HepG2 (cell line): ENCODE measurements around the gene XXYLT1. TPM values are rescaled to one million over a fixed set of nuclear protein-coding genes. Genes with fewer than 3 reads are reported as not detected.

Source experiments
- ARHGAP35 ChIP-seq: sonication (generic); formaldehyde crosslinking; IDR thresholded peaks from 2 replicates; pipeline ENCODE4 v1.9.0; 2022; ENCODE audit warnings: mild to moderate bottlenecking, inconsistent platforms, moderate library complexity, missing genetic modification reagents, borderline replicate concordance
- BRCA1 ChIP-seq: sonication (generic); formaldehyde crosslinking; IDR thresholded peaks from 2 replicates; pipeline ENCODE4 v1.4.0; 2020; ENCODE audit warnings: missing genetic modification reagents
- CEBPG ChIP-seq: IDR thresholded peaks from 2 replicates; pipeline ENCODE4 v1.6.1; 2016
- CENPX ChIP-seq: sonication (generic); formaldehyde crosslinking; IDR thresholded peaks from 2 replicates; pipeline ENCODE4 v1.9.0; 2021; ENCODE audit warnings: mild to moderate bottlenecking, missing genetic modification reagents, moderate library complexity
- FOXJ3 ChIP-seq: sonication (generic); formaldehyde crosslinking; IDR thresholded peaks from 2 replicates; pipeline ENCODE4 v1.4.0; 2020; ENCODE audit warnings: missing genetic modification reagents, mild to moderate bottlenecking, borderline replicate concordance
- GABPB1 ChIP-seq: IDR thresholded peaks from 2 replicates; pipeline ENCODE4 v1.6.1; 2016; ENCODE audit warnings: mild to moderate bottlenecking, missing genetic modification reagents, moderate library complexity, missing compliant biosample characterization
- HBP1 ChIP-seq: IDR thresholded peaks from 2 replicates; pipeline ENCODE4 v1.6.1; 2016; ENCODE audit warnings: low read depth, control low read depth
- HIVEP1 ChIP-seq: sonication (generic); formaldehyde crosslinking; IDR thresholded peaks from 2 replicates; pipeline ENCODE4 v1.4.0; 2020; ENCODE audit warnings: mild to moderate bottlenecking, missing genetic modification reagents
- KDM1A ChIP-seq: IDR thresholded peaks from 2 replicates; pipeline ENCODE4 v1.6.1; 2016; ENCODE audit warnings: missing compliant biosample characterization
- MTF2 ChIP-seq: sonication (generic); formaldehyde crosslinking; IDR thresholded peaks from 2 replicates; pipeline ENCODE4 v1.5.0; 2020; ENCODE audit warnings: missing genetic modification reagents, borderline replicate concordance
- NR2C2 ChIP-seq: sonication (generic); formaldehyde crosslinking; IDR thresholded peaks from 2 replicates; pipeline ENCODE4 v1.4.0; 2020; ENCODE audit warnings: missing genetic modification reagents, mild to moderate bottlenecking, moderate library complexity, borderline replicate concordance
- PLSCR1 ChIP-seq: sonication (generic); formaldehyde crosslinking; IDR thresholded peaks from 2 replicates; pipeline ENCODE4 v1.5.0; 2020; ENCODE audit warnings: missing genetic modification reagents, mild to moderate bottlenecking, borderline replicate concordance
- POLR2AphosphoS5 ChIP-seq: IDR thresholded peaks from 2 replicates; pipeline ENCODE4 v1.6.1; 2012; ENCODE audit warnings: low read depth, low read length
- PRPF4 ChIP-seq: fragments of 200-400 bp; formaldehyde crosslinking; IDR thresholded peaks from 2 replicates; pipeline ENCODE4 v1.6.1; 2016; ENCODE audit warnings: low read length, low read depth; ENCODE audit not compliant: poor library complexity, severe bottlenecking
- RFX3 ChIP-seq: IDR thresholded peaks from 2 replicates; pipeline ENCODE4 v1.6.1; 2016; ENCODE audit warnings: missing biosample characterization, missing genetic modification reagents
- SMARCC2 ChIP-seq: fragments of 450-650 bp; IDR thresholded peaks from 2 replicates; pipeline ENCODE4 v1.6.1; 2017; ENCODE audit warnings: antibody characterized with exemption, mild to moderate bottlenecking
- SOX6 ChIP-seq, 2 experiments: fragments of 450-650 bp in 1 of 2; sonication (generic) in 1 of 2; formaldehyde crosslinking in 1 of 2; IDR thresholded peaks; 2 replicates each; pipeline versions ENCODE4 v1.4.0 to v1.6.1; 2017 to 2020; ENCODE audit warnings: antibody characterized with exemption in 1 of 2, mild to moderate bottlenecking in 1 of 2, missing genetic modification reagents in 1 of 2
- TARDBP ChIP-seq: sonication (generic); formaldehyde crosslinking; IDR thresholded peaks from 2 replicates; pipeline ENCODE4 v1.8.0; 2022; ENCODE audit warnings: mild to moderate bottlenecking, missing genetic modification reagents
- TCF7L2 ChIP-seq: IDR thresholded peaks from 2 replicates; pipeline ENCODE4 v1.6.1; 2011; ENCODE audit warnings: mild to moderate bottlenecking, low read depth, low read length, moderate library complexity
- U2AF2 ChIP-seq: fragments of 200-400 bp; formaldehyde crosslinking; IDR thresholded peaks from 2 replicates; pipeline ENCODE4 v1.6.1; 2017; ENCODE audit warnings: low read depth, mild to moderate bottlenecking, low read length
- ZBTB46 ChIP-seq: sonication (generic); formaldehyde crosslinking; IDR thresholded peaks from 2 replicates; pipeline ENCODE4 v1.4.0; 2020; ENCODE audit warnings: mild to moderate bottlenecking, missing genetic modification reagents, borderline replicate concordance
- ZFX ChIP-seq: sonication (generic); formaldehyde crosslinking; IDR thresholded peaks from 2 replicates; pipeline ENCODE4 v1.4.0; 2020; ENCODE audit warnings: mild to moderate bottlenecking, low read depth, missing genetic modification reagents, moderate library complexity
- ZMYM4 ChIP-seq: sonication (generic); formaldehyde crosslinking; IDR thresholded peaks from 2 replicates; pipeline ENCODE4 v1.8.1; 2023; ENCODE audit warnings: mild to moderate bottlenecking, missing genetic modification reagents
- ZNF101 ChIP-seq: sonication (generic); formaldehyde crosslinking; IDR thresholded peaks from 2 replicates; pipeline ENCODE4 v1.4.0; 2020; ENCODE audit warnings: mild to moderate bottlenecking, low read depth, missing genetic modification reagents, borderline replicate concordance
- ZNF331 ChIP-seq: sonication (generic); formaldehyde crosslinking; IDR thresholded peaks from 2 replicates; pipeline ENCODE4 v1.4.0; 2020; ENCODE audit warnings: missing genetic modification reagents
- ZNF572 ChIP-seq: sonication (generic); formaldehyde crosslinking; IDR thresholded peaks from 2 replicates; pipeline ENCODE4 v1.5.1; 2020; ENCODE audit warnings: mild to moderate bottlenecking, missing genetic modification reagents
- ZNF674 ChIP-seq: sonication (generic); formaldehyde crosslinking; IDR thresholded peaks from 2 replicates; pipeline ENCODE4 v1.5.0; 2020; ENCODE audit warnings: low read depth, mild to moderate bottlenecking, missing genetic modification reagents
- ZNF709 ChIP-seq: sonication (generic); formaldehyde crosslinking; IDR thresholded peaks from 2 replicates; pipeline ENCODE4 v1.5.0; 2020; ENCODE audit warnings: mild to moderate bottlenecking, missing genetic modification reagents
- polyA plus RNA-seq, 8 experiments: library from polyadenylated mRNA; depleted of rRNA in 3 of 8; stranded (reverse) in 7 of 8; unstranded in 1 of 8; fragments of >200 nt; fragmentation: Illumina TruSeq in 4 of 8; extraction: Trizol in 4 of 8; gene quantifications; 2 replicates each; pipeline versions ENCODE4 v1.2.1 to v1.2.3, GENCODE V29; 2011 to 2016; ENCODE audit warnings: low read depth in 4 of 8, missing spikeins in 1 of 8, mixed read lengths in 1 of 8; ENCODE audit not compliant: insufficient read depth in 1 of 8
- total RNA-seq, 5 experiments: library from RNA; depleted of rRNA; stranded (reverse); fragments of >200 nt; fragmentation: Illumina TruSeq; extraction: Trizol; gene quantifications; 2 replicates each; pipeline ENCODE4 v1.2.3, GENCODE V29; 2016; ENCODE audit warnings: low read depth in 1 of 5

Gene XXYLT1
- total and polyA plus RNA-seq, 2 of the 13 experiments (the other 11 are each of a cell fraction or from before 2014, with no cell fraction given) = 17.7 to 19.0 TPM

DNA sequence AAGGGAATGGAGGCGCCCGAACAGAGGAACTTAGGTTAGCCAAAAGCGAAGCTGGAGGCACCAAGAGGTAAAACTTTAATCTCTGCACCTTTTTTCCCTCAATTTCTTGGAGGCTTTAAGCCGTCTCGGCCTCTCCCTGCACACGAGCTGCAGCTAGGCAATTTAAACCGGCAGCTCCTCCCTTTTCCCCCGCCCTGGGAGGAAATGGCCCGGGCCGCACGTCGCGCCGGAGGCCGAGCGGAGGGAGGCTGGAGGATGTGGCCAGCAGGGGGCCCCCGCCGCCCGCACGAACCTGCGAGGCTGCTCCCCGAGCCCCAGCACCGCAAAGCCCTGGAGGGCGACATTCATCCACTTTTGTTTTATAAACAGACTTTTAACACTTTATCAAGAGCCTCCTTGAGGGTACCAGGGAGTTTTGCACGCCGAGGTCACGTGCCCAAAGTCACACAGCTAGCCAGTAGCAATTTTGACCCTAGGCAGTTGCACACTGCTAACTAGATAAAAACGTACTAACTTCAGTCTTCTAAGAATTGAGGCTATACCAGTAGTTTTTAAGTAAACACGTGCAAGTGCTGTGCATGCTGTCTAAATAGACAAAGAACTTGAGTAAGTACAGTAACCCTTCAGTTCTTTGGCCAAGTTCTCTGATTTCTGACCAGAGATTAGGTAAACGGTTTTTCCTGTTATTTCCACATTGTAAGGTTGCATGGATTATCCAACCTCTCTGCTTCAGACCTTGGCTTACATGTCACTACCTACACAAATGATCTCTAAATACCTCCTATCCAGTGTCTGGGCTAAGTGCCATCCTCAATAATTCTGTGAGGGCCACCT lies 668 bp upstream of the XXYLT1 start (continued):
- TF ChIP-seq PLSCR1 (no peak; the same call in 1 of the 2 replicates), ARHGAP35 (CRISPR knock-in tag) (no peak), ZNF101 (CRISPR knock-in tag) (no peak), GABPB1 (CRISPR knock-in tag) (peak; percentile 79; the same call in 1 of the 2 replicates), SMARCC2 (no peak), POLR2AphosphoS5 (no peak), TCF7L2 (no peak), MTF2 (CRISPR knock-in tag) (no peak), NR2C2 (CRISPR knock-in tag) (no peak; the same call in 1 of the 2 replicates), TARDBP (CRISPR knock-in tag) (no peak), SOX6 (IDR thresholded peaks at IDR 0.05) (no peak), SOX6 (CRISPR knock-in tag; IDR thresholded peaks at IDR 0.05) (peak; percentile 79), BRCA1 (CRISPR knock-in tag) (no peak), FOXJ3 (CRISPR knock-in tag) (no peak; the same call in 1 of the 2 replicates), ZBTB46 (CRISPR knock-in tag) (no peak), HBP1 (CRISPR knock-in tag) (peak; percentile 33; the same call in 1 of the 2 replicates), ZNF331 (CRISPR knock-in tag) (no peak), ZNF709 (CRISPR knock-in tag) (no peak; the same call in 1 of the 2 replicates), HIVEP1 (peak; percentile 81), RFX3 (CRISPR knock-in tag) (no peak), ZNF674 (no peak), CEBPG (peak; percentile 15; the same call in 1 of the 2 replicates), ZFX (CRISPR knock-in tag) (peak; percentile 51), U2AF2 (no peak), ZNF572 (CRISPR knock-in tag) (no peak), PRPF4 (no peak), KDM1A (0 out of 2 replicates have a peak, but pooled peaks have one; percentile 49), ZMYM4 (CRISPR knock-in tag) (peak; percentile 52; the same call in 1 of the 2 replicates), CENPX (no peak)
